HepG2 (cell line): ENCODE measurements around the gene STARD10. TPM values are rescaled to one million over a fixed set of nuclear protein-coding genes. Genes with fewer than 3 reads are reported as not detected.
A peak's percentile ranks its signal among the peaks of the same experiment; 100 is the strongest.

ENCODE experiments used
- DDIT3 ChIP-seq: sonication (generic); formaldehyde crosslinking; IDR thresholded peaks from 2 replicates; pipeline ENCODE4 v1.4.0; 2020; ENCODE audit warnings: mild to moderate bottlenecking, missing genetic modification reagents
- GMEB1 ChIP-seq: sonication (generic); formaldehyde crosslinking; IDR thresholded peaks from 2 replicates; pipeline ENCODE4 v1.5.1; 2020; ENCODE audit warnings: missing genetic modification reagents, mild to moderate bottlenecking, borderline replicate concordance
- GPBP1L1 ChIP-seq: sonication (generic); formaldehyde crosslinking; IDR thresholded peaks from 2 replicates; pipeline ENCODE4 v1.5.0; 2020; ENCODE audit warnings: mild to moderate bottlenecking, missing genetic modification reagents
- JUNB ChIP-seq: sonication (generic); formaldehyde crosslinking; IDR thresholded peaks from 2 replicates; pipeline ENCODE4 v1.8.0; 2022; ENCODE audit warnings: missing genetic modification reagents, mild to moderate bottlenecking, borderline replicate concordance
- KMT2A ChIP-seq: sonication (generic); formaldehyde crosslinking; IDR thresholded peaks from 2 replicates; pipeline ENCODE4 v1.4.0; 2020; ENCODE audit warnings: missing genetic modification reagents
- RNF2 ChIP-seq: fragments of 450-650 bp; conservative IDR thresholded peaks from 2 replicates; pipeline ENCODE4 v1.6.1; 2016; ENCODE audit warnings: low read depth
- SP2 ChIP-seq: sonication (generic); formaldehyde crosslinking; IDR thresholded peaks from 2 replicates; pipeline ENCODE4 v1.5.1; 2020; ENCODE audit warnings: mild to moderate bottlenecking, missing genetic modification reagents
- THRA ChIP-seq: sonication (generic); formaldehyde crosslinking; IDR thresholded peaks from 2 replicates; pipeline ENCODE4 v1.4.0; 2020; ENCODE audit warnings: missing genetic modification reagents, borderline replicate concordance
- U2AF1 ChIP-seq: fragments of 200-400 bp; formaldehyde crosslinking; optimal IDR thresholded peaks from 2 replicates; pipeline ENCODE3; 2017; ENCODE audit warnings: mild to moderate bottlenecking, low read depth, low read length
- ZBED4 ChIP-seq: sonication (generic); formaldehyde crosslinking; IDR thresholded peaks from 2 replicates; pipeline ENCODE4 v1.4.0; 2020; ENCODE audit warnings: missing genetic modification reagents, borderline replicate concordance
- ZKSCAN8 ChIP-seq: IDR thresholded peaks from 2 replicates; pipeline ENCODE4 v1.6.1; 2016; ENCODE audit warnings: borderline replicate concordance, missing genetic modification reagents, missing compliant biosample characterization
- ZNF136 ChIP-seq: sonication (generic); formaldehyde crosslinking; IDR thresholded peaks from 2 replicates; pipeline ENCODE4 v1.8.1; 2022; ENCODE audit warnings: low read depth, mild to moderate bottlenecking, moderate library complexity, missing genetic modification reagents
- ZNF20 ChIP-seq: sonication (generic); formaldehyde crosslinking; IDR thresholded peaks from 2 replicates; pipeline ENCODE4 v1.4.0; 2020; ENCODE audit warnings: mild to moderate bottlenecking, moderate library complexity, missing genetic modification reagents
- ZNF256 ChIP-seq: sonication (generic); formaldehyde crosslinking; conservative IDR thresholded peaks from 2 replicates; pipeline ENCODE4 v1.4.0; 2020; ENCODE audit warnings: missing genetic modification reagents
- ZNF264 ChIP-seq: sonication (generic); formaldehyde crosslinking; IDR thresholded peaks from 2 replicates; pipeline ENCODE4 v1.4.0; 2020; ENCODE audit warnings: missing genetic modification reagents
- ZNF678 ChIP-seq: sonication (generic); formaldehyde crosslinking; IDR thresholded peaks from 2 replicates; pipeline ENCODE4 v1.4.0; 2020; ENCODE audit warnings: mild to moderate bottlenecking, missing genetic modification reagents
- ZNF724P ChIP-seq: sonication (generic); formaldehyde crosslinking; IDR thresholded peaks from 2 replicates; pipeline ENCODE4 v1.8.0; 2022; ENCODE audit warnings: missing genetic modification reagents, borderline replicate concordance
- ZNF839 ChIP-seq: sonication (generic); formaldehyde crosslinking; IDR thresholded peaks from 2 replicates; pipeline ENCODE4 v1.4.0; 2020; ENCODE audit warnings: missing genetic modification reagents, mild to moderate bottlenecking, borderline replicate concordance
- polyA plus RNA-seq, 8 experiments: library from polyadenylated mRNA; depleted of rRNA in 3 of 8; stranded (reverse) in 7 of 8; unstranded in 1 of 8; fragments of >200 nt; fragmentation: Illumina TruSeq in 4 of 8; extraction: Trizol in 4 of 8; gene quantifications; 2 replicates each; pipeline versions ENCODE4 v1.2.1 to v1.2.3, GENCODE V29; 2011 to 2016; ENCODE audit warnings: low read depth in 4 of 8, missing spikeins in 1 of 8, mixed read lengths in 1 of 8; ENCODE audit not compliant: insufficient read depth in 1 of 8
- total RNA-seq, 5 experiments: library from RNA; depleted of rRNA; stranded (reverse); fragments of >200 nt; fragmentation: Illumina TruSeq; extraction: Trizol; gene quantifications; 2 replicates each; pipeline ENCODE4 v1.2.3, GENCODE V29; 2016; ENCODE audit warnings: low read depth in 1 of 5

The STARD10 gene
- total and polyA plus RNA-seq, 2 of the 13 experiments (the other 11 are each of a cell fraction or from before 2014, with no cell fraction given) = 260 to 341 TPM

GRCh38 chr11:72813740-72814285, 20.0 kb upstream of the STARD10 start (continued):
- TF ChIP-seq ZBED4 (CRISPR knock-in tag) (no peak), ZNF678 (CRISPR knock-in tag) (no peak), RNF2 (no peak), SP2 (CRISPR knock-in tag) (peak; percentile 16; the same call in 1 of the 2 replicates), GMEB1 (CRISPR knock-in tag) (no peak), ZNF256 (CRISPR knock-in tag) (no peak; the same call in 1 of the 2 replicates), THRA (CRISPR knock-in tag) (peak; percentile 67), ZNF264 (CRISPR knock-in tag) (peak; percentile 60; the same call in 1 of the 2 replicates), ZNF724P (CRISPR knock-in tag) (no peak), ZNF136 (CRISPR knock-in tag) (no peak), ZNF839 (CRISPR knock-in tag) (no peak), JUNB (CRISPR knock-in tag) (no peak), ZKSCAN8 (CRISPR knock-in tag) (no peak), KMT2A (CRISPR knock-in tag) (no peak; the same call in 1 of the 2 replicates), ZNF20 (CRISPR knock-in tag) (no peak), DDIT3 (no peak), GPBP1L1 (CRISPR knock-in tag) (no peak), U2AF1 (no peak)
